ENCODE results near the gene GLMN.

DNA sequence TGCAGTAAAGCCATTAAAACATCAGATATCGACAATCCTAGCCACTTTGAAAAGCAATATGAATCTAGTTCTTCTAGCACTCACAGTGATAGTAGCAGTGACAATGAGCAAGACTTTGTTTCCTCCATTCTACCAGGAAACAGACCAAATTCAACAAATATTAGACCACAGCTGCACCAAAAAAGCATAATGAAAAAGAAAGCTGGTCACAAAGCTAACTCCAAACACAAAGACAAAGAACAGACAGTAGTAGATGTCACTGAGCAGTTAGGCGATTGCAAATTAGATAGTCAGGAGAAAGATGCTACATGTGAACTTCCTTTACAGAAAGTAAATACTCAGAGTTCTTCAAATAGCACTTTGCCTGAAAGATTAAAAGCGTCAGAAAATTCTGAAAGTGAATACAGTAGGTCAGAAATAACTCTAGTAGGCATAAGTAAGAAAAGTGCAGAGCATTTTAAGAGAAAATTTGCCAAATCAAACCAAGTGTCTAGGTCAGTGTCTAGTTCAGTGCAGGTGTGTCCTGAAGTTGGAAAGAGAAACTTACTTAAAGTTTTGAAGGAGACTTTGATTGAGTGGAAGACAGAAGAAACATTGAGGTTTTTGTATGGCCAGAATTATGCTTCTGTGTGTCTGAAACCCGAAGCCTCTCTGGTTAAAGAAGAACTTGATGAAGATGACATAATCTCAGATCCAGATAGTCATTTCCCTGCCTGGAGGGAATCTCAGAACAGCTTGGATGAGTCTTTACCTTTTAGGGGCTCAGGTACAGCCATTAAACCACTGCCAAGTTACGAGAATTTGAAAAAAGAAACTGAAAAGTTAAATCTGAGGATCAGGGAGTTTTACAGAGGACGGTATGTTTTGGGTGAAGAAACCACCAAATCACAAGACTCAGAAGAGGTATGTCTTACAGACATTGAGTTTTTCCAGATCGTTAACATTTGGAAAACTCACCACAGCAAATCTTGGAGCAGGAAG, 25.0 kb upstream of the GLMN start:
- no peak for TF ChIP-seq MED8 (CRISPR knock-in tag; IDR thresholded peaks at IDR 0.05; ENCODE audit: insufficient replicate concordance)
- no peak for TF ChIP-seq SIX1 (CRISPR knock-in tag; IDR thresholded peaks at IDR 0.05; ENCODE audit: borderline replicate concordance)
- TF ChIP-seq GTF3A (CRISPR knock-in tag; conservative IDR thresholded peaks at IDR 0.05) = no peak
- TF ChIP-seq PHB2 (IDR thresholded peaks at IDR 0.05; ENCODE audit: partially characterized antibody) = no peak
- TF ChIP-seq MAZ (IDR thresholded peaks at IDR 0.05; ENCODE audit: borderline replicate concordance, low read depth, low read length) = no peak
- no peak for TF ChIP-seq MAZ (CRISPR knock-in tag; IDR thresholded peaks at IDR 0.05; ENCODE audit: low read depth)
- TF ChIP-seq STAG1 (CRISPR knock-in tag; IDR thresholded peaks at IDR 0.05) = no peak
- TF ChIP-seq HDAC2 (CRISPR knock-in tag; IDR thresholded peaks at IDR 0.05) = no peak
- no peak for TF ChIP-seq GPBP1L1 (CRISPR knock-in tag; IDR thresholded peaks at IDR 0.05)
- TF ChIP-seq, protein P1, sequence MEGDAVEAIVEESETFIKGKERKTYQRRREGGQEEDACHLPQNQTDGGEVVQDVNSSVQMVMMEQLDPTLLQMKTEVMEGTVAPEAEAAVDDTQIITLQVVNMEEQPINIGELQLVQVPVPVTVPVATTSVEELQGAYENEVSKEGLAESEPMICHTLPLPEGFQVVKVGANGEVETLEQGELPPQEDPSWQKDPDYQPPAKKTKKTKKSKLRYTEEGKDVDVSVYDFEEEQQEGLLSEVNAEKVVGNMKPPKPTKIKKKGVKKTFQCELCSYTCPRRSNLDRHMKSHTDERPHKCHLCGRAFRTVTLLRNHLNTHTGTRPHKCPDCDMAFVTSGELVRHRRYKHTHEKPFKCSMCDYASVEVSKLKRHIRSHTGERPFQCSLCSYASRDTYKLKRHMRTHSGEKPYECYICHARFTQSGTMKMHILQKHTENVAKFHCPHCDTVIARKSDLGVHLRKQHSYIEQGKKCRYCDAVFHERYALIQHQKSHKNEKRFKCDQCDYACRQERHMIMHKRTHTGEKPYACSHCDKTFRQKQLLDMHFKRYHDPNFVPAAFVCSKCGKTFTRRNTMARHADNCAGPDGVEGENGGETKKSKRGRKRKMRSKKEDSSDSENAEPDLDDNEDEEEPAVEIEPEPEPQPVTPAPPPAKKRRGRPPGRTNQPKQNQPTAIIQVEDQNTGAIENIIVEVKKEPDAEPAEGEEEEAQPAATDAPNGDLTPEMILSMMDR (CRISPR knock-in tag; IDR thresholded peaks at IDR 0.05) = no peak
- no peak for TF ChIP-seq HOXA7 (CRISPR knock-in tag; IDR thresholded peaks at IDR 0.05)
- TF ChIP-seq, protein P2, sequence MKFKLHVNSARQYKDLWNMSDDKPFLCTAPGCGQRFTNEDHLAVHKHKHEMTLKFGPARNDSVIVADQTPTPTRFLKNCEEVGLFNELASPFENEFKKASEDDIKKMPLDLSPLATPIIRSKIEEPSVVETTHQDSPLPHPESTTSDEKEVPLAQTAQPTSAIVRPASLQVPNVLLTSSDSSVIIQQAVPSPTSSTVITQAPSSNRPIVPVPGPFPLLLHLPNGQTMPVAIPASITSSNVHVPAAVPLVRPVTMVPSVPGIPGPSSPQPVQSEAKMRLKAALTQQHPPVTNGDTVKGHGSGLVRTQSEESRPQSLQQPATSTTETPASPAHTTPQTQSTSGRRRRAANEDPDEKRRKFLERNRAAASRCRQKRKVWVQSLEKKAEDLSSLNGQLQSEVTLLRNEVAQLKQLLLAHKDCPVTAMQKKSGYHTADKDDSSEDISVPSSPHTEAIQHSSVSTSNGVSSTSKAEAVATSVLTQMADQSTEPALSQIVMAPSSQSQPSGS (CRISPR knock-in tag; IDR thresholded peaks at IDR 0.05) = no peak
